ENCODE results near the gene GMDS.

Gene GMDS

DNA sequence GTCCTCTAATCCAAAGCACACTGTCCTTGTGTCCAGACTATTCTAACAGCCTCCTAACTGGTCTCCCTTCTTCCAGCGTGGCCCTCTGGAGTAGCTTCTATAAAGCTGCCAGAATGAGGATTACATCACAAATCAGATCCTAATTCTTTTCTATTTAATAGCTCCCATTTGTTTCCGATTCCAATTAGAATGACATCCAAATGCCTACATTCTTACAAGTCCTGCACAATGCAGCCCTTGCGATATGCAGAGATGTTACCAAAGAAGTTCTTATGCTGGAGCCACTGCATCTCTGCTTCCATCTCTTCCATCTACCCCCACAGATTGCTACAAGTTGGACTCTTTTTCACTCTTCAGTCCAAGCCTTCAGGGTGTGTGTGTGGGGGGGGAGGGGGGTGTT lies 40.0 kb downstream of the GMDS start:
- DNase-seq (ENCODE audit: low spot score), result no peak

DNA sequence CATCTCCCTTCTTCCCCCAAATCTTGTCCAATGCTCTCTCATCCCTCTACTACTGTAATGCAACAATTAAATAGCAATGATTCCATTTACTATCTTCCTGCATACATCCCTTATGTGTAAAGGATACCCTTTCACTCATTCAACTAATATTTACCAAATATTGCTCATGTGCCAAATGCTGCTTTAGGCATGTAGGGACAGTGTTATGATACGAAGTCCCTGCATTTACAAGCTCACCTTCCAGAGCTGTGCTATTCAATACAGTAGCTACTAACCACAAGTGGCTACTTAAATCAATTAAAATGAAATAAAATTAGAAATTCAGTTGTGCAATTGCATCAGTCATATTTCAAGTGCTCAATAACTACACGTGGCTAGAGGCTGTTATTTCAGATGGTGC lies 41.1 kb downstream of the GMDS start:
- no peak for DNase-seq (ENCODE audit: low spot score)

DNA sequence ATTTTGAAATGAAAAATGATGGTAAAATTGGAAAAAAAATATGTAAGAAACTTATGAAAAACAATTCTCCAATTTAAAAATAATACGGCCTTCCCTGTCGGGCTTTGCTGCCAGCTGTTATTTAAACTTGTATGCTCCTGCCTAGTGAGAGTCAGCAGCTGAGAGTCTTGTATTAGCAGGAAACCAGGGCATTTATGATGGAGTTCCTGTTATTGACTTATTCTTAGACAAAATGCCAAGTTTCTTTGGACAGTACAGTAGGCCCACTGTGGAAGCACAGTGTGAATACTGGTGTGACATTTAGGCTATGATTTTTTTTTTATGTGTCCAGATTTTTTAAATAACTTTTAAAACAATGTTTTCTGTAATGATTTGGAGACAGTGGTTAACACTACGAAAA lies 42.1 kb downstream of the GMDS start:
- no peak for DNase-seq (ENCODE audit: low spot score)

DNA sequence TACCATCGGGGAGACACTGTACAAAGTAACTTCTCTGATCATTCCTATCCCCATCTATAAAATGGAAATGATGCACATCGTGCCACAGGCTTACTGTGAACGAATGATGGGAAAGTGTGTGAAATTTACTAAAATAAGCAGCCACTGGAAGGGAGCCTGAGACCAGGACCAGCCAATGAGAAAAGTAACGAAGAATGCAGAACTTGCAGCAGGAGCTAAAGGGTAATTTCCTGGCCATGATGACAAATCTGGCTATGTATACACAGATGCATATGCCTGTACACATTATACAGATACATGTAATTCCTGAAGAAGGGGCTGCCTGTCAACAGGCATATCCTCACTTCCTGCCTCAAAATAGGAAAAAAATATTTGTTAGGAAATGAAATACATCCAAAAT lies 47.4 kb downstream of the GMDS start:
- no peak for DNase-seq (ENCODE audit: low spot score)

DNA sequence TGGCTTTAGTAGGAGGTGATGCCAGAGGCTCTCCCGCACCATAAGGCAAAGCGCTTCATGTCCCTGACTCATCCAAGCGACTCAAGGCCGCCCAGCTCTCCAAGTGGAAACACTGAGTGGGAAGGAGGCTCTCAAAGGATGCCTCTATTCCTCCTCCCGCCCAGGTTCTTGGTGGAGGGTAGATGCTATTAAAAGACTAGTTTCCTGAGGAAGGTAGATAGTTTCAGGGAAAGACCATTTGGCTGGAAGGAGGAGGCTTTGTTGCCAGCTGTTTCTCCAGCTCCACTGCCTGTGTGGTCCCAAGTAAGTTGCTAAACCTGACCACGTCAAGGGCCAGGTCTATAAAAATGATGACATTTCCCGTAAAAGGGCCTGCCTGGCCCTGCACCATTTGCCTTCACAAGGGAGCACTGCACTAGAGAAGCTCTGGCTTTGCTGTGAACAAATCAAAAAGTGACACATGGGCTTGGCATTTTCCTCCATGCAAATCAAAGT lies 48.2 kb downstream of the GMDS start:
- DNase-seq (ENCODE audit: low spot score), result peak; percentile 16

DNA sequence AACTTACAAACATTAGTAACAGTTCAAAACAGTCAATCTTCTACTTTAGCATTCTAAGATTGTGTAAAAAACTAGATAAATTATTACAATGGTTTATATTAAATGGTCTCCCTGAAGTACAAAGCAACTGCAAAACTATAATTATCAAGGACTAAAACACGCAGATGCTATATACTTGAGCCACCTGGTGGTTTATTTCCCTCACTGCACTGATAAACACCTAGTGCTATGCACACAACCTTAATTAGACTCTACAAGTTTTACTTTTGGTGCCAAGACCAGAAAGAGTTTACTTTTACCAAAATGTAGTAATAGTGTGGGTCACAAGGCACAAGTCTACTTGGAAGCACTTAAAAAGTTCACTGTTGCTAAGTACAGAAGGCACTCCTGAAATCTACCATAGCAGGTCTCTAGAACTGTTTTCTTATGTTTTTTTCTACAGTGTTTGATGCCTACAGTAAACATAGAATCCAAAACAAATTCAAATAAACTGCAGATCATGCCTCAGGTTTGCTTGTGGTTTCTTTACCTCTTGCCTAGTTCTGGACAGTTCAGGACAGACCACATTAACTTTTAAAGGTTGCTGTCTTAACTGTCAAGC lies 49.2 kb downstream of the GMDS start:
- DNase-seq (ENCODE audit: low spot score), result peak; percentile 42

DNA sequence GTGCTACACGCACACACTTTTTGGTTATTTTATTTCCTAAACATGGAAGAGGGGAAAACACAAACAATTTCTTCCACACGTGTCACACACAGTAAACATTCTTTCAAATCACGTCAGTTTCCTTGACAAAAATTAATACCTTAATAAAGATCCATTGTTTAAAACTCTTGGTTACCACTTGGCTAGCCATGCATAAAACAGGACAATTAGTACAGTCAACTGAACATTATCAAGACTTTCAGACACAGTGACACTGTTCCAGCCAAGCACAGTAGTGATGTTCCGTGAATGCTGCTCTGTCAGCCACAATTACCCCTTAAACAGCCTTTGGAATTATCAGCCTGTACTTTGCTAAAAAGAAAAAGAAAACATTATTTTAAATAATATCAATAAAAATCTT lies 50.8 kb downstream of the GMDS start:
- no peak for DNase-seq (ENCODE audit: low spot score)

DNA sequence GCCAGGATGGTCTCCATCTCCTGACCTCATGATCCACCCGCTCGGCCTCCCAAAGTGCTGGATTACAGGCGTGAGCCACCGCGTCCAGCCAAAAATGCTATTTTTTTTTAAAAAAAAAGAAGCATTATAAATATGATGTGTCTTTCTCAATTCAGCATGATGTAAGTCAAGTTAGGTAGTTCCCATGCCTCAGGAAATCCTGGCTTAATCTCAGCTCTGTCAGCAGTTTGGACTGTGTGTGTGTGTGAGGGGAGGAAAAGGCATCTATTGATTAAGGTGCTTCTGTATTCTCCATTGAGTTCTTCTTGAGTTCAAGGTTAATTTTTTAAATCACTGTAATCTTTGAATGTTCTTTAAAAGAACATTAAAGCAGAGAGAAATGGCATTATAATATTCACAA lies 51.5 kb downstream of the GMDS start:
- no peak for DNase-seq (ENCODE audit: low spot score)

DNA sequence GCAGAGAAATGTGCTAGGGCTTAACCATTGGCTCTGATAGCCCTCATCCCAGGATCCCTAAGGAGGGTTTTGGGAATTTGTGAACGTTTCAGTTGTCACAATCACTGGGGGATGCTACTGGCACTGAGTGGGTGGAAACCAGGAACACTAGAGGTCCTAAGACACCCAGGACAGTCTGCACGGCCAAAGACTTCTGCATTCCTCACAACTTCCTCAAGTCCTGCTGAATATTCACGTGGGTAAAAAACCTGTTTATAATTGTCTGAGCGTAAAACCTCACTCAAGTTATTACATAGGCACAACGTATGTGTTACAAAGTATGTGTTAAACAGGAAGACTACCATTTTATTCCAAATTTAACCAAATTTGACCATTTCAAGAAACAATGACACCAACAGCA lies 52.4 kb downstream of the GMDS start:
- no peak for DNase-seq (ENCODE audit: low spot score)

DNA sequence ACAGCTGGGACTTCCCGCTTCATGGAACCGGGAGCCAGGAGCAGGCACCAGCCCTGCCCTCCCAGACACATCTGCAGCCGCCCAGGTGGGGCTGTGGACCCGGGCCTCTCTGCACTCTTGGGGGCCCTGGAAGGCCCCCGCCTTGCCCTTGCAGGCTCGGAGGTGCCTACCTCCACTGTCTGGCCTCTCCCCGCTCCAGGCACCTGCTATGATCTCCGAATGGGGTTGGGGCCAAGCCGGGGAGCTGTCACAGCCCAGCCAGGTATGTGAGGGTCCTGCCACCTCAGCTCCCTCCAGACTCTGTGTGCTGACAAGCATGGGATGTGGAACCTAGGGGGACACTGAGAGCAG lies 54.0 kb downstream of the GMDS start:
- no peak for DNase-seq (ENCODE audit: low spot score)

DNA sequence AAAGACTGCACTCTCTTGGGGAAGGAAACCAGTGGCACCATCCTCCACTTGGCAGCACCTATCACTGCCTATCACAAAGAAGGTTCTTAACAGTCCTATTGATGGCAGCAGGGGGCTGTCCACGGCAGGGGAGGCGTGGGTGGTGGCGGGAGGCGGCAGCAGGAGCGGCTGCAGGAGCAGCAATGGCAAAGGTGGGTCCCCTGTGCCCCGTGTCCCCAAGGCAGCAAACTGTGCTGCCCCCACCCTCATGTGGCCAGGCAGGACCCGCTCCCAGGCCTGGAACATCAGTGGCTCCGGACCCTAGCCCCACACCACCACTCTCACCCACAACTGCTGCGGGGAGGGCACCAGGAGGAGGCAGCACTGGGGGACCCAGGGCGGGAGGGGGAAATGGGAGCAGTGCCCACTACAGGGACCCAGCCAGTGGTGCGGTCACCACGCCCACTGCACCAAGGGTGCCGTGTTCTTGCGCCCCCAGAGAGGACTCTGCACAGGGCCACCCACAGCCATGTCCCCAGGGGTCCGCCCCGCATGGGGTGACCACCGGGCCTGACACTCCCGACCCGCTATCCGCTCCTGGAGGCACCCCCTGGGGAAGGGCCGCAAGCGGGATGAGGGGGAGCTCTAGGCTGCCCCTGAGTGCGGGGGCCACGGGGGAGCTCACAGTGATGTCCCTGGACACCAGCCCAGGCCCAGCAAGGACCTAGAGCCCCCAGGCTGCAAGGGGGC lies 54.6 kb downstream of the GMDS start:
- no peak for DNase-seq (ENCODE audit: low spot score)

DNA sequence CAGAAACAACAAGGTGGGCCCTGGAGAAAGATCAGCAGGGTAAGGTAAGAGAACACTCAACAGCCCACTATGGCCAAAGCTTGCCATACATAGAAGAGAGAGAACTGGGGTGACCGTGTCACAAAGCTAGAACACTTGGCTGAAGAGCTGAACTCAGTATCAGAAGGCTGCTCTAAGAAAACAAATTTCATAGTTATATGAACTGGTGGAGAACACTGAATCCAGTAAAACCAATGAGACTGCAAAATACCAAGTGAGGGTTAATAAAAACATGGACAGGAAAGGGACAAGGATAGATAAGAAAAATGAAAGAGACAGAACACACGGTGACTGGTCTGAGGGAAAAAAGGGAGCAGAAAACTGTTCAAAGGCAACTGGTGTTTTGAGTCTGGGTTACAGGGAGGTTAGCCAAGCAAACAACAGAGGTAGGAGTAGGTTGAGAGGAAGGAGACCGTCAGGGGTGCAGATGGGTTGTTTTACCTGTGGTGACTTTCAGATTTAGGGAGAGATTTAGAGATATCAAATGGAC lies 56.5 kb downstream of the GMDS start:
- DNase-seq (ENCODE audit: low spot score), result no peak

DNA sequence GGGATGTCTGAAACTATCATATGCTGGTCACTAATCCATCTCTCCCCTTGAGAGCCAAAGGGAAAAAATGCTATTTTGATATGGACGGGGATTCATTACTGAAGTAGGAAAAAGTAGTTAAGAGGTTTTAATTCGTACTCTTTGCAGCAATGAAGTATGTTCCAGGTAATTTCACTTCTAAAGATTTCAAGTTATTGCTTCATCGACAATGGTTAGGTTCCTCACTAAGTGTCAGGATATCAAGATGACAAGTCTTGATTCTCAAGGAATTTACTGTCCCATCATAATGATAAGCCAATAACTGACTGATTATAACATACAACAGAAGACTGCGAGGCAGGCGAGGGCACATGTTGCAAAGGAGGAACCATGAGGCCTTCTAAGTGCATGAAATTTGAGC lies 57.0 kb downstream of the GMDS start:
- DNase-seq (ENCODE audit: low spot score), result no peak

DNA sequence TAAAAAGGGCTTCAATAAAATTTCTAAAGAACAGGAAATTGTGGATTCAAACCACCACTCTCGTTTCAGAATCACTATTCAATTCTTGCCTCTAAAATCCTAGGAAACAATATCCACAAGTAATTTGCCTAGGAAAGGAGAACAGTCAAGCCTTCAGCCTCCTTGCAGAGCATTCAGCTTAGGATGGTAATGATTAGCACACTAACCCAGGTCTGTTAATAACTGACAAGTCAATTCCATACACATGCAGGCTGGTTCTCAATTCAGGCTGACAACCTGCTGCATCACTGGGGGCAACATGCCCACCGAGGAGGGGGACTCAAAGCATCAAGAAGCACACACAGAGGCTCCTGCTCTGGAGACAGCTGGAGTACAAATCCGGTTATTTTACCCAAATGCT lies 57.6 kb downstream of the GMDS start:
- DNase-seq (ENCODE audit: low spot score), result no peak

DNA sequence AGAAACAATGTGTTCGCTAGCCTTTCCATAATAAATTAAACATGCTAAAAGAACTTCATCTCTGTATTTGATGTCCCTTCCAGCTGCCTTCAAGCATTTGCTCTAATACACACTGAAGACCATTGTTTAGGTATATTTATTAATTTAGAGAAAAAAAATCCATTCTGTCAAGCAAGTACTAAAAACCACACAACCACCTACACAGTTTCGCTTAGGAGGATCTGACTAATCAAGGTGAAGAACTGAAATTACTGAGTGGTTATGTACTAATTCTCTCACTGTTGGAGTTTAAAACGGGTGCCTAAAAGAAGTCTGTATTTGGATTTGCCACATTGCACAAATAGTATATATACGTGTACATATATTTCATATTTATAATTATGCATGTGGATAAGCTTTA lies 58.9 kb downstream of the GMDS start:
- DNase-seq (ENCODE audit: low spot score), result no peak

DNA sequence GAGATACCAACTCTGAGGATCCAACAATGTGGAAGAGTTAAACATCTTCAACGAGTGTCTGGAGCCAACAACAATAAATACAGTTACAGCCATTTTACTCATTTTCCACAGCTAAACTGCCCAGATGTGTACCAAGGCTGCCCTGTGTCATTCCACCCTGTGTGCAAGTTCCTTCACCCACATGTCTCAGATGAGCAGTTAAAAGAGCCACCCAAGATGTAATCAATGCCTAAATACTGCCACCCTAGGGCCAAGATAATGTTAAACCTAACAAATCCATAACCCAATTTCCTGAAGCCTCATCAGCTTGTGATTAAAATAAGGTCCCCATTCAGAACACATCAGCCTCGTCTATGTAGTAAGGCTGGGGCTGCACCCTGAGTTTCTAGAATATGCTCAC lies 59.9 kb downstream of the GMDS start:
- no peak for DNase-seq (ENCODE audit: low spot score)

DNA sequence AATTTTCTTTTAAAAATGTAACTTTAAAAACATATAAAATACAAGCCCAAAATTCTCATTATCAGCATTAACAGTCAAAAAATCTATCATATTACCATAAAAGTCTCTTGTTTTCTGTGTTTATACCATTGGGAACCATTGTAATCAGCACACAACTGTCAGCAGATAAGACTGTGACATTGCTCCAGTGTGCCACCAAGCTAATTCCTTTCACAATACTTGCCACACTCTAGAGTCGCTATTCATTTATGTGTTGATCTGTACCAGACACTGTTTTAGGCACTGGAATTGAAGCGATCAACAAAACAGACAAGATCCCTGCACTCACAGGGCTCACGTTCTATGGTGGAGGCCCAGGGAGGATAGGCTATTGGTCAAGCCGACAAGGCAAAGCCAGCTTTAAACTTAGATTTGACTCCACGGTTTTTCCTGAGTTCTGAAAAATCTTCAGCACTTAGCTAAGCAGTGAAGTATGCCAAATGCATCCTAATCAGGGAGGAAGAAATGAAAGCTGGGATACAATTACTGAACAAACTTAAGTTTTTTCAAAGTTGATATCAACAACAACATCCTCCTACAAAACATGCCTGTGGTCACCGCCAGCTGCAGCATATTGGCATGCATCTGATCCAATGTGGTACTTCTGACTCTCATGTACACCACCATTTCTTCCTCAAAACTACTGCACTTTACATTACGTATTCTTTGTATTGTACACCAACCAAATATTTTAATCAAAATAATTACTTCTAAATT lies 60.5 kb downstream of the GMDS start:
- DNase-seq (ENCODE audit: low spot score), result no peak

DNA sequence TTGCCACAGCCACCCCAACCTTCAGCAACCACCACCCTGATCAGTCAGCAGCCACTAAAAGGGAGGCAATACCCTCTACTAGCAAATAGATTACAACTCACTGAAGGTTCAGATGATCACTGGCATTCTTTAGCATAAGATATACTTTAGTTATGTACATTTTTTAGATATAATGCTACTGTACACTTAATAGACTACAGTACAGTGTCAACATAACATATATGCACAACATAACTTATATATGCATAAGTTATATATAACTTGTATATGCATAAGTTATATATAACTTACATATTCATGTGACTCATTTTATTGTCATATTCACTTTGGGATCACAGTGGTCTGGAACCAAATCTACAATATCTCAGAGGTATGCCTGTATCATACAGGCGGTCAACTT lies 61.7 kb downstream of the GMDS start:
- DNase-seq (ENCODE audit: low spot score), result no peak

DNA sequence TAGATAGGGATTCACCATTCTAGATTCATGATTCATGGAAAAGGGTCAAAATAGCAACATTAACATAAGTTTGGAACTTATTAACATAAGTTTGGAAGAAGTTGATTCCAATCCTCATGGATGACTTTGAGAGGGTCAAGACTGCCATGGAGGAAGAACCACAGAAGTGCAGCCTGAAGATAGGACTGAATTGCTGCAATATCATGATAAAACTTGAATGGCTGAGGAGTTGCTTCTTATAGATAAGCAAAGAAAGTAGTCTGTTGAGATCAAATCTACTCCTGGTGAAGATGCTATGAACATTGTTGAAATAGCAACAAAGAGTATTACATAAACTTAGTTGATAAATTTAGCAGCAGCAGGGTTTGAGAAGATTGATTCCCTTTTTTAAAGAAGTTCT lies 62.2 kb downstream of the GMDS start:
- DNase-seq (ENCODE audit: low spot score), result no peak

DNA sequence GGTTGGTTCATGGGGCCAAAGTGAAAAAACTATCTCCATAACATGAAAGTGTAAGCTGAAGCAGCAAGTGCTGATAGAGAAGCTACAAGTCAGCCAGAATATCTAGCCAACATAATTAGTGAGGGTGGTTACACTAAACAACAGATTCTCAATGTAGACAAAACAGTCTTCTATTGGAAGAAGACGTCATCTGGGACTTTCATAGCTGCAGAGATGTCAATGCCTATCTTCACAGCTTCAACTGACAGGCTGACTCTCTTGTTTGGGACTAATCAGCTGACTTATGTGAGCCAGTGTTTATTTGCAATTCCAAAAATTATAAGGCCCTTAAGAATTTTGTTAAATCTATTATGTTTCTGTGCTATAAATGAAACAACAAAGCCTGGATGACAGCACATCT lies 63.2 kb downstream of the GMDS start:
- DNase-seq (ENCODE audit: low spot score), result peak; percentile 13

DNA sequence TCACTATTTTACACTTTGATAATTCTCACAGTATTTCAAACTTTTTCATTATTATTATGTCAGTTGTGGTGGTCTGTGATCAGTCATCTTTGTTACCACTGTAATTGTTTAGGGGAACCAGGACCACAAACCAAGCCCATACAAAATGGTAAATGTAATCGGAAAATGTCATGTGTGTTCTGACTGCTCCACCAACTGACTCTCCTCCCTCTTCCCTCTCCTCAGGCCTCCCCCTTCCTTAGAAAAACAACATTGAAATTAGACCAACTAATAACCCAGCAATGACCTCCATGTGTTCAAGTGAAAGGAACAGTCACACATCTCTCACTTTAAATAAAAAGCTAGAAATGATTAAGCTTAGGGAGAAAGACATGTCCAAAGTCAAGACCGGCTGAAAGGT lies 63.8 kb downstream of the GMDS start:
- no peak for DNase-seq (ENCODE audit: low spot score)

DNA sequence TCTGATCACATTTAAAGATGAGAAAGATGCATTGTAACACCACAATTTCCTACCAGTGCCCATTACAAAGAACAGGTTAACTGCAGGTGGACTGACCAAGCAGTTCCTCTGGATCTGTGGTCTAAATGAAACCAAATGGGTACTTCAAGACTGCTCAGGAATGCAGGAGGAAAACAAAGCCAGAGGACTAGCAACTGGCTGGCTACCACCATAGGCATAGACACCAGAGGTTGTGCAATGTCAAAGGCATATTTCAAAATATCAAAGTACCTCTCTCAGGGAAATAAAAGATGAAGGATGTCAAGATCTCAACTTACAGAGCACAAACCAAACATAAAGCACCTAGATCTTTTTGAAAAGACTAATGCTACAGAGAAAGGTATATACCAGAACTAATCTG lies 65.5 kb downstream of the GMDS start:
- DNase-seq (ENCODE audit: low spot score), result no peak

DNA sequence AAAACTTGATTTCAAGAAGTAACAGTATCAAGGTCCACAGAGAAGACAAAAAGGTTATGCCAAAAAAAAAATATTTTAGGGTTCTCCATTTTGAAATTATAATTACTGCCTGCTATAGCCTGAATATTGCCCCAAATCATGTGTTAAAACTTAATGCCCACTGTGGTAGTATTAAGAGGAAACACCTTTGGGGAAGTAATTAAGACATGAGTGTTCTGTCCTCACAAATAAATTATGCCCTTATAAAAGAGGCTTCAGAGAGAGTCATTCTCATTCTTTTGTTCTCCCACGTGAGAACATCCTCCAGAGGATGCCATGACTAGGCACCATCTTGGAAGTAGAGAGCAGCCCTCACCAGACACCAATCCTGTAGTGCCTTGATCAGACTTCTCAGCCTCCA lies 66.2 kb downstream of the GMDS start:
- DNase-seq (ENCODE audit: low spot score), result no peak

Measured in Ammon's horn (tissue), 1 donor.